ENCODE measurements around the gene ZDHHC18.
"Not testable (repeated sequence)": the region's sequence is repeated elsewhere in the genome, so short reads cannot be mapped to it uniquely, and the experiment has no call there.

GRCh38 chr1:26881611-26882010, 55.1 kb downstream of the ZDHHC18 start:
- TF ChIP-seq POLR2A, CTCF (IDR thresholded peaks at IDR 0.05): not testable (repeated sequence)
